HCT116 (cell line): ENCODE measurements around the gene COPE. TPM values are rescaled to one million over a fixed set of nuclear protein-coding genes. Genes with fewer than 3 reads are reported as not detected.

Experiments used
- ATAC-seq: fragments of 200-7000 bp; cut with Tn5 transposase; 2 replicates; pipeline ENCODE4 v1.9.1; 2020; ENCODE audit warnings: mild to moderate bottlenecking, moderate library complexity
- BruUV-seq: library from RNA; stranded (reverse); fragments of 400-500 nt; replicated peaks from 2 replicates; lab custom pipeline; 2021; lab: Mats Ljungman, UMichigan
- CTCF ChIA-PET: fragments of 300-600 bp; sonication (Branson Sonifier 250); formaldehyde crosslinking; loops from one replicate; lab custom pipeline; 2021; ENCODE audit warnings: antibody characterized with exemption; lab: Charles Lee
- POLR2A ChIA-PET: fragments of 300-600, 350-600 bp; sonication (Branson Sonifier 250); formaldehyde crosslinking; loops from one replicate; lab custom pipeline; 2021; ENCODE audit warnings: antibody characterized with exemption; lab: Charles Lee
- RAD21 ChIA-PET, 2 experiments: fragments of 300-600 bp; sonication (Branson Sonifier 250); formaldehyde crosslinking; loops; one replicate each; lab custom pipeline; 2023; ENCODE audit warnings: low total read pairs in 2 of 2; ENCODE audit not compliant: uncharacterized antibody in 2 of 2, unreplicated experiment in 2 of 2, low non-redundant PET in 1 of 2; lab: Charles Lee
- DNase-seq: peaks from one replicate; pipeline ENCODE4 v3.0.0-alpha.2; 2010; ENCODE audit warnings: low read depth, low spot score
- H2AFZ ChIP-seq: fragments of 200-600 bp; shearing (Covaris generic), sonication (generic); 2 replicates; pipeline ENCODE4 v1.6.1; 2017; ENCODE audit warnings: low read depth, mixed run types, mixed read lengths, antibody characterized with exemption, low read length; ENCODE audit not compliant: poor library complexity, severe bottlenecking
- H3K27ac ChIP-seq: 2 replicates; pipeline ENCODE4 v1.5.1; 2012; ENCODE audit warnings: low read depth, low read length
- H3K27me3 ChIP-seq: fragments of 200-600 bp; sonication (generic); 2 replicates; pipeline ENCODE4 v1.6.1; 2016; ENCODE audit warnings: mixed run types, low read length, mixed read lengths; ENCODE audit not compliant: insufficient read depth
- H3K36me3 ChIP-seq, 2 experiments: fragments of 200-500 bp in 1 of 2; fragments of 200-600 bp in 1 of 2; sonication (Bioruptor generic) in 1 of 2; sonication (generic) in 1 of 2; 2 replicates each; pipeline versions ENCODE4 v1.5.1 to v1.6.1; 2014 to 2016; ENCODE audit warnings: low read length in 2 of 2, inconsistent platforms in 1 of 2, mixed read lengths in 1 of 2, mixed run types in 1 of 2; ENCODE audit not compliant: insufficient read depth in 2 of 2, control insufficient read depth in 1 of 2
- H3K4me1 ChIP-seq, 2 experiments: fragments of 200-600 bp in 1 of 2; sonication (generic) in 1 of 2; 2 replicates each; pipeline versions ENCODE4 v1.5.1 to v1.6.1; 2012 to 2017; ENCODE audit warnings: low read length in 2 of 2, inconsistent platforms in 1 of 2, mild to moderate bottlenecking in 1 of 2, mixed read lengths in 1 of 2, mixed run types in 1 of 2, moderate library complexity in 1 of 2; ENCODE audit not compliant: insufficient read depth in 2 of 2, control insufficient read depth in 1 of 2
- H3K4me2 ChIP-seq: fragments of 200-600 bp; sonication (generic); 2 replicates; pipeline ENCODE4 v1.6.1; 2017; ENCODE audit warnings: mixed run types, low read length, mixed read lengths
- H3K4me3 ChIP-seq, 2 experiments: fragments of 200-600 bp in 1 of 2; sonication (generic) in 1 of 2; replicated peaks in 1 of 2; 2 replicates each; pipeline ENCODE4 v1.5.1; 2011 to 2016; ENCODE audit warnings: low read length in 2 of 2, control low read depth in 1 of 2, low read depth in 1 of 2, mild to moderate bottlenecking in 1 of 2, mixed read lengths in 1 of 2, mixed run types in 1 of 2
- H3K79me2 ChIP-seq: fragments of 200-600 bp; sonication (generic); 2 replicates; pipeline ENCODE4 v1.6.1; 2017; ENCODE audit warnings: mild to moderate bottlenecking, mixed run types, low read length, moderate library complexity, mixed read lengths; ENCODE audit not compliant: insufficient read depth
- H3K9ac ChIP-seq: fragments of 200-600 bp; sonication (generic); 2 replicates; pipeline ENCODE4 v1.6.1; 2016; ENCODE audit warnings: low read length, mixed read lengths
- H3K9me2 ChIP-seq: fragments of 200-600 bp; sonication (generic), shearing (Covaris generic); 2 replicates; pipeline ENCODE4 v1.6.1; 2017; ENCODE audit warnings: mixed run types, mild to moderate bottlenecking, moderate library complexity; ENCODE audit not compliant: insufficient read depth
- H3K9me3 ChIP-seq, 2 experiments: fragments of 200-500 bp in 1 of 2; fragments of 200-600 bp in 1 of 2; sonication (Bioruptor generic) in 1 of 2; sonication (generic) in 1 of 2; 2 replicates each; pipeline ENCODE4 v1.6.1; 2014 to 2017; ENCODE audit warnings: low read length in 2 of 2, mixed read lengths in 2 of 2, inconsistent platforms in 1 of 2, low read depth in 1 of 2, mild to moderate bottlenecking in 1 of 2, mixed run types in 1 of 2, moderate library complexity in 1 of 2; ENCODE audit not compliant: control insufficient read depth in 1 of 2, insufficient read depth in 1 of 2
- H4K20me1 ChIP-seq: fragments of 200-600 bp; sonication (generic), shearing (Covaris generic); 2 replicates; pipeline ENCODE4 v1.6.1; 2017; ENCODE audit warnings: mixed run types, mild to moderate bottlenecking, moderate library complexity; ENCODE audit not compliant: insufficient read depth
- CBX3 ChIP-seq: IDR thresholded peaks from 2 replicates; pipeline ENCODE4 v1.6.1; 2012; ENCODE audit warnings: low read depth
- EGR1 ChIP-seq: IDR thresholded peaks from 2 replicates; pipeline ENCODE4 v1.6.1; 2012; ENCODE audit warnings: low read depth
- YY1 ChIP-seq: IDR thresholded peaks from 2 replicates; pipeline ENCODE4 v1.6.1; 2011; ENCODE audit warnings: low read length, low read depth, moderate library complexity, mild to moderate bottlenecking; ENCODE audit not compliant: insufficient replicate concordance; ENCODE audit errors: extremely low read depth
- ZFX ChIP-seq: fragments of 450-650 bp; IDR thresholded peaks from 2 replicates; pipeline ENCODE4 v1.6.1; 2017
- ZNF274 ChIP-seq: fragments of 200-500 bp; sonication (Bioruptor generic); IDR thresholded peaks from 2 replicates; pipeline ENCODE4 v1.6.1; 2014; ENCODE audit warnings: mild to moderate bottlenecking, low read depth, low read length, inconsistent platforms
- intact Hi-C: fragments of 100-400 bp; cut with micrococcal nuclease; formaldehyde crosslinking; loops from 2 replicates; pipeline ENCODE4 v1.10.0; 2022
- total RNA-seq: library from RNA; stranded (reverse); gene quantifications from one replicate; pipeline ENCODE4 v1.2.1, GENCODE V29; 2021; ENCODE audit not compliant: unreplicated experiment

The COPE gene
- total RNA-seq, 1 experiment from 2014 or later, result 263 TPM

- TF ChIP-seq YY1 (no peak), ZNF274 (no peak)
Measured at GRCh38 chr19:18931316-18932162, 12.4 kb upstream of the COPE start (continued).

DNA sequence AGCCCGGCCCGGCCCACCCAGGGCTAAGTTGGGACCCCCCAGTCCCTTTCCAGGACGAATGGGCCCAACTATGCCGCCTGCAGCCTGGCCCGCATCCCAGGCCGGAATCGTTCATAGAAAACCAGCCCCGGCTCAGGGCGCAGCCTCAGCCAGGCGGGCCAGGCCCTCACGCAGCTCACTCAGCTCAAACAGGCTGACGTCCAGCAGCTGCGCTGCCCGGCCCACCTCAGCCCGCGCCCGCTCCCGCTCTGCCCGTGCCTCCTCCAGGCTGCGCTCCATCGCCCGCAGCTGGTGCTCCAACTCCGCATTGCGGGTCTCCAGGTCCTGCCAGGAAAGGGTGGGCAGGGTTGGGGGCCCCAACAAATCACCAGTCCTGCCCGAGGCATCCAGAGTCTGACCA lies 10.1 kb upstream of the COPE start:
- no peaks in the 10 kb centered on the region for H3K79me2 ChIP-seq
- RAD21 ChIA-PET, result no interaction called here
- H3K4me2 ChIP-seq, result no peak overlapping the region
- H3K9ac ChIP-seq, result no peak overlapping the region
- no peak overlapping the region for H3K27ac ChIP-seq
- no peak for ATAC-seq
- no peaks in the 10 kb centered on the region for H3K9me3 ChIP-seq
- POLR2A ChIA-PET, result interaction anchor here (1.2 kb wide), 1 partner anchor 10 kb away, joined by 4 read pairs; the partner anchor contains the start of genes COPE and DDX49
- H2AFZ ChIP-seq, result no peak overlapping the region
- CTCF ChIA-PET, result no interaction called here
- TF ChIP-seq CBX3, result no peak
- TF ChIP-seq ZFX, result no peak
- no peak for TF ChIP-seq EGR1
- H3K9me2 ChIP-seq, result no peaks in the 10 kb centered on the region
- intact Hi-C loops, result no loop called here
- BruUV-seq, result no TSS peak
- H3K36me3 ChIP-seq, result peaks cover 16 to 33% of the 10 kb centered on the region in 2 experiments; a peak in 3 of 4 replicates
- no peaks in the 10 kb centered on the region for H3K27me3 ChIP-seq
- no peaks in the 10 kb centered on the region for H4K20me1 ChIP-seq
- H3K4me3 ChIP-seq, result no peak overlapping the region
- DNase-seq, result no peak
- H3K4me1 ChIP-seq, result peaks cover 6 to 15% of the 10 kb centered on the region in 2 experiments; a peak in 3 of 4 replicates
